D341Med (cell line): ENCODE measurements around the gene TEN1.

Source experiments
- DNase-seq: peaks from one replicate; pipeline ENCODE4 v3.0.0; 2012; ENCODE audit warnings: low spot score

Gene TEN1

GRCh38 chr17:76007131-76007849 is 28.2 kb downstream of the TEN1 start:
- DNase-seq: no peak

- DNase-seq: no peak
Observed at GRCh38 chr17:76007850-76008165, 28.8 kb downstream of the TEN1 start.

DNA sequence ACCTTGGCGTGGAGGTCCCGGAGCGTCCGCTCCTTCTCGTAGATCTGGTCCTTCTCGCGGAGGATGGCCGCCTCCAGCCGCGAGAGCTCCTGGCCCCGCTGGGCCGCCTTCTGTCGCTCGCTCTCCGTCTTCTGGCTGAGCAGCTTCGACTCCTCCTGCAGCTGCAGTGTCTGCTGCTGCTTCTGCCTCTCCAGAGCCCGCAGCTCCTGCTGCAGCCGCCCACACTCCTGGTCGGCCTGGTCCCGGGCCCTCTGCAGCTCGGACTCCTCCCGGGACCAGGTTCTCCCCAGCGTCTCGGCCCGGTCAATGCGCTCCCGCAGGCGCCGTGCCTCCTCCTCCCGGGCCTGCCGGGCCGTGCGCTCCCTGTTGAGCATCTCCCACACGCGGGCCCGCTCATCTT is 29.2 kb downstream of the TEN1 start:
- no peak for DNase-seq

- DNase-seq: no peak
Observed at GRCh38 chr17:76008630-76009425, 29.8 kb downstream of the TEN1 start.

DNA sequence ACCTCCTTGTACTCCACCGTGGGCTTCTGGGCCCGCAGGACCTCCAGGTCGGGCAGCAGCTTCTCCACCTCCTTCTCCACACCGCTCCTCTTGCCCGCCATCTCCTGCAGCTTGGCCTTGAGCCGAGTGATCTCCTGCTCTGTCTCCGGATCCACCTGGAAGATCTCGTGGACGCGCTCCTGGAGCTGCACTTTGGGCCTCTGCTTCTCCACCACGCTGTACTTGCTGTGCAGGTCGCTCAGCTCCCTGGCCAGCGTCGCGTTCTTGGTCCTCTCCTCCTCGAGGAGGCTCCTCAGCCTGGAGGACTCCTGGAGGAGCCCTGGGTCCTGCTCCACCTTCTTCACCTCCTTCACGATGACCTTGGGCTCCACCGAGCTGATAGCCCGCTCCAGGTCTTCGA is 30.4 kb downstream of the TEN1 start:
- DNase-seq: no peak

DNA sequence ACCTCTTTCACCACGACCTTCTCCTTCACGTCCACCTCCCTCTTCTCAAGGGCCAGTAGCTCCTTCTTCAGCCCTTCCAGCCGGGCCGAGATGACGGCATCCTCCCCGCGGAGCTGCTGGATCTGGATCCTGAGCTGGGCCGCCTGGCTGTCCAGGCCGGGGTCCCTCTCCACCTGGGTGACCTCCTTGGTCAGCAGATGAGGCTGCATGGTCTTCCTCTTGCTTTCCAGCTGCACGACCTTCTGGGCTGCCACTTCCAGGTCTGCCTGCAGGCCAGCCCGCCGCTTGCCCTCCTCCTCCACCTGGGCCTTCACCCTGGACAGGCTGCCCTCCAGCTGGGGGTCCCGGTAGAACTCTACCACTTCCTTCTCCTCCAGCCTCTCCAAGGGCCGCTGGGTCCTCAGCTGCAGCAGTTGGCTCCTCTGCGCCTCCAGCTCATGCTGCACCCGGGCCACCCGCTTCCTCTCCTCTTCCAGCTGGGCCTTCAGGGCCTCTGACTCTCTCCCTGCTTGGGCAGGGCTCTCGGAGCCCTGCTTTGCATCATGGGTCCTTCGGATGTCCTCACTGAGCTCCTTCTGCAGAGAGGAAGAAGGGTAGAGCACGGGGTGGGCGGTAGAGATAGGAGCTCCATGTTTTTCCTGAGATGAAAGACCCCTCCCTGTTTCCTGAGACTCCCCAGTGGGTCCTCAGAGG is 31.1 kb downstream of the TEN1 start:
- DNase-seq: no peak

GRCh38 chr17:76011951-76012350 is 32.9 kb downstream of the TEN1 start:
- no peak for DNase-seq

GRCh38 chr17:76013377-76013932 is 34.4 kb downstream of the TEN1 start:
- no peak for DNase-seq

GRCh38 chr17:76014100-76014924 is 35.3 kb downstream of the TEN1 start:
- DNase-seq: peak; percentile 97

DNA sequence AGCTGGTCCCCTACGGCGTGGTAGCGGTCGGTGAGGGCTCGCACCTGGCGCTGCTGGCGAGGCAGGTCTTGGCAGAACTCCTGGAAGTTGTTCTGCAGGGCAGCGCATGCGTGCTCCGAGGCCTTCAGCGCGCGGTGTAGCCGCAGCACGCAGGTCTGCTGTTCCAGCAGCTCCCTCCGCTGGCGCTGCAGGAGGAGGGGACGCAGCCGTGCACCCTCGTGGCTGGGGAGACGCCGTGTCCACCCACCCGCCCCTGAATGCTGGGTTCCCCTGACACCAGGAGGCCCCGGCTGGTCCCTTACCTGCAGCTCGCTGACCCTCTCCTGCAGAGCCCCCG is 35.9 kb downstream of the TEN1 start:
- DNase-seq: no peak

DNA sequence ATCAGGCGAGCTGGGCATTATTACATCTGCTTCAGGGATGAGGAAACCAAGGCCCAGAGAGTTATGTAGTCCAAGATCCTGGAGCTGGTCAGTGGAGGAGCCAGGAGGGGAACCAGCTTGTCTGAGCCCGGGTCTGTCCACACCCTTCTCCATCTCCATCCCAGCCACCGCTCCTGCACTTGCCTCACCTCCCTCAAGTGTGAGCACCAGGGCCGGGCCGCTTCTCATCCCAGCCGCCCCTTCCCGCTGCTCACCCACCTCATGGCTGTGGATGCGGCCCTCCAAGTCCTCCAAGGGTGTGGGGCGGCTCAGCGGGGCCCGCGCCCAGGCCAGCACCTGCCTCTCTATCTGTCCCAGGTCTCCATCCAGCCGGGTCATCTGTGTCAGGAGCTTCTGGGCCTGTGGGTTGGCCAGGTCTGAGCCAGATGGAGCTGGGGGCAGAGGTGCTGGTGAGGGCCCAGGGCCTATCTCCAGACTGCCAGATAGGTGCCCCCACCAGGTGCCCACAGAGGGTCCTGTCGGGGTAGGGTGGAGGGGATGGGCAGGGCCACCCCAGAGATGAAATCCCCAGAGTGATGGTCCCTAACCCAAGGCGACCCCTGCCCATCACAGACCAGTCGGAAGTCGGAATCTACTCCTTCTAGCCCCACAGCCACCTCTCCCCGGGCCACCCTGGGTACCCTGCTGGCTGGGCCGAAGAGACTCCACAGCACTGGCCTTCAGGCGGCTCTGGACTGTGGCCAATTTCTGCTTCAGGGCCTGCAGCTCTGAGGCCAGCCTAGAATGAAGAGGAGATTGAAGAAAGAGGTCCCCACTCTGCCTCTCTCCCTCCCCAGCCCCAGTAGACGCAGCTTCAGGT is 38.7 kb downstream of the TEN1 start:
- no peak for DNase-seq

- no peak for DNase-seq
Observed at GRCh38 chr17:76018340-76018680, 39.3 kb downstream of the TEN1 start.

DNA sequence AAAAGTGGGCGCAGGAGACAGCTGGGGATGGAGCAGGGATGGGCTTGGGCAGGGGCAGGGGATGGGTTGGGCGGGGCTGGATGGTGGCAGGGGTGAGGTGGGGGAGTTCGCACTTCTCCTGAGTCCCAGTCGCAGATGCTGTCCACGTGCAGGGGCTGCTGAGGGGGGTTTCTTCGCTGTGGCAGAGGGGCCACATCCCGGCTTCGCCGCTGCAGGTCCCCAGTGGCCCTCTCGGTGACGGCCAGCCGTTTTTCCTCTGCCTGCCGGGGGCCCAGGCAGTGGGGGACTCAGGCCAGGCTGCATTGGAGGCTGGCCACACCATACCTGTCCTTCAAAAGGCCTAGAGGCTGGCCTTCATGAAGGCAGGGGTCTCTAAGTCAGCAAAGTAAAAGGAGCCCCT is 39.8 kb downstream of the TEN1 start:
- no peak for DNase-seq

DNA sequence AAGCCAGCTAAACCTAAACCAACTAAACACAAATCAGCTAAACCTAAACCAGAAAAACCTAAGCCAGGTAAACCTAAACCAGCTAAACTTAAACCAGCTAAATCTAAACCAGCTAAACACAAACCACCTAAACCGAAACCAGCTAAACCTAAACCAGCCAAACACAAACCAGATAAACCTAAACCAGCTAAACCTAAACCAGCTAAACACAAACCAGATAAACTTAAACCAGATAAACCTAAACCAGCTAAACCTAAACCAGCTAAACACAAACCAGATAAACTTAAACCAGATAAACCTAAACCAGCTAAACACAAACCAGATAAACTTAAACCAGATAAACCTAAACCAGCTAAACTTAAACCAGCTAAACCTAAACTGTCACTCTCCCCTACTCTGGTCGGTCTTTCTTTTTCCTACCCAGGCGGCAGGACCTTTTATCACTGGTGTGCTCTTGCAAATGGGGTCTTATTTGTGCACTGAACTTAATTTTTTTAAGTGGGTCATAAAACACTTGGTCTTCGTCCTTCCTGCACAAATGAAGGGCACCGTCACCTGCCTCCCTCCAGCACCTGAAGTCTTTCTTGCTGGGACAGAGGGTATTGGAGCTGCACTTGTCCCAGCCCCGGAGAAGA is 40.9 kb downstream of the TEN1 start:
- DNase-seq: no peak

- no peak for DNase-seq
Observed at GRCh38 chr17:76022285-76022684, 43.2 kb downstream of the TEN1 start.

- DNase-seq: no peak
Observed at GRCh38 chr17:76022973-76023899, 44.2 kb downstream of the TEN1 start.

GRCh38 chr17:76023900-76024237 is 44.8 kb downstream of the TEN1 start:
- DNase-seq: no peak

DNA sequence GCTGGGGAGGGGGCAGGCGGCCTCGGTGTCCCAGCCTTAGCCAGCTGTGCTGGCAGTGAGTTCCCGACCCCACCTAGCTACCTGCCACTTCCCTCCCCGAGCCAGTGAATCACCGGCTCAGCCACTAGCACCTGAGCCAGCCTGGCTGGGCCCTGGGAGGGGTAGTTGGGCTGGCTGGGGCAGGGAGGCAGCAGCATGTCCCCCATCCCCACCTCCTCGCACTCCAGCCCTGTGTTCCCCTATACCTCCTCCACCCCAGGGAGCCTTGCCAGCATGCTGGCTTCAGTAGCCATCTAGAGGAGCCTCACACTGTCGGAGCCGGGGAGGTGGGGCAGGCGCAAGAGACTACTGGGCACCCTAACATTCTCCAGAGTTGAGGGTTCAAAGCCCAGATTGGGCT is 45.3 kb downstream of the TEN1 start:
- no peak for DNase-seq

DNA sequence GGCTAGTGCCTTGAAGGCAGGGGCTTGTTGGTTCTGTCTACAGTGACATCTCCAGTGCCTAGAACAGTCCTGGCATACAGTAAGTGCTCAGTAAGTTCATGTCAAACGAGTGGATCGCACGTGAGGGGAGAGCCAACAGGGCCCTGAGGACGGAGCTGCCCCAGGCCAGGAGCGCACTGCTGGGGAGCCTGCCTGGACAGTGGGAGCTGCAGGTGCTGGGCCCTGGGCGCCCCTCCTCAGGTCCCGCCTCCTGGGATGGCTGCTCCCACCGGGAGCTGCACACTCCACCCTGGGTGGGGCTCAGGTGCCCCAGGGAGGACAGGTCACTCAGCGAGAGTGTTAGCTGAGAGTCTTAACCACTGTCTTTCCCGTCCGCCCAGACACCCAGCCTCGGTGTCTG is 46.3 kb downstream of the TEN1 start:
- DNase-seq: no peak

DNA sequence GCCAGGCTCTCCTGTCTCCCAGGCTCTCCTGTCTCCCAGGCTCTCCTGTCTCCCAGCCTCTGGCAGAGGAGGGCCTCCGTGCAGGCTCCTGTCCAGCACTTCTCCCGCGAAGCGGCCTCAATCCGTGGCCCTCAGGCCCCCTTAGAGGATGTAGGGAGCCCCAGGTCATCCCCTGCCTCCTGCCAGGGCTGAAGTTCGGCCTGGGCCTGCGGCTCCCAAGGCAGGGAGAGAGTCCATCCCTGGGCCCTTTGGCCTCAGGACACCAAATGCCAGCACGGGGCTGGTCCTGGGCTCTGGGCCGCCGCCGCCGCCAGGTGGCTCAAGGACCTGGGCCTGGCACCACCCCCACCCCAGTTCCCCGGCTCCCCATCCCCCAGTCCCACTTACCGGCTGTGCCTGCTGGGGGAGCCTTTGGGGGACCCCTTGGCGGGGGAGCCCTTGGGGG is 47.7 kb downstream of the TEN1 start:
- no peak for DNase-seq
